Measurements from ENCODE around the gene RERE. TPM values are rescaled to one million over a fixed set of nuclear protein-coding genes. Genes with fewer than 3 reads are reported as not detected.
"Not testable (repeated sequence)": the region's sequence is repeated elsewhere in the genome, so short reads cannot be mapped to it uniquely, and the experiment has no call there.

RERE gene
- total RNA-seq, 4 donors from 2014 or later: 51.2 to 1,226 (median 253) TPM

GRCh38 chr1:8790987-8791386, 26.5 kb downstream of the RERE start:
- Histone ChIP-seq H3K4me1 (no peaks in the 10 kb centered on the region), H3K27me3 (no peaks in the 10 kb centered on the region), H3K36me3 (no peaks in the 10 kb centered on the region), H3K9me3 (no peaks in the 10 kb centered on the region), H3K27ac (no peak overlapping the region), H3K4me3 (no peak overlapping the region)
- DNase-seq: no peak
- no peak for TF ChIP-seq POLR2A (IDR thresholded peaks at IDR 0.05)
- TF ChIP-seq CTCF (IDR thresholded peaks at IDR 0.05): no peak
- intact Hi-C loops (cut with DNase I; ENCODE audit: low total_unique reads): no loop called here

- Histone ChIP-seq H3K4me3 (no peak overlapping the region), H3K36me3 (no peaks in the 10 kb centered on the region), H3K9me3 (no peaks in the 10 kb centered on the region), H3K27me3 (no peaks in the 10 kb centered on the region), H3K27ac (no peak overlapping the region), H3K4me1 (no peaks in the 10 kb centered on the region)
- TF ChIP-seq CTCF (IDR thresholded peaks at IDR 0.05) (no peak), POLR2A (IDR thresholded peaks at IDR 0.05) (no peak)
- intact Hi-C loops (cut with DNase I; ENCODE audit: low total_unique reads): no loop called here
- DNase-seq: no peak
Measured at GRCh38 chr1:8790478-8790877, 27.0 kb downstream of the RERE start.

- intact Hi-C loops (cut with DNase I; ENCODE audit: low total_unique reads): no loop called here
- Histone ChIP-seq H3K9me3 (no peaks in the 10 kb centered on the region), H3K4me3 (no peak overlapping the region), H3K27ac (no peak overlapping the region), H3K4me1 (no peaks in the 10 kb centered on the region), H3K27me3 (no peaks in the 10 kb centered on the region), H3K36me3 (no peaks in the 10 kb centered on the region)
- TF ChIP-seq POLR2A (IDR thresholded peaks at IDR 0.05) (no peak), CTCF (IDR thresholded peaks at IDR 0.05) (no peak)
- no peak for DNase-seq
Measured at GRCh38 chr1:8789314-8790214, 27.9 kb downstream of the RERE start.

GRCh38 chr1:8787218-8787617, 30.2 kb downstream of the RERE start:
- H3K27ac ChIP-seq: no peak overlapping the region
- no peak for TF ChIP-seq POLR2A (IDR thresholded peaks at IDR 0.05)
- no peak for TF ChIP-seq CTCF (IDR thresholded peaks at IDR 0.05)

GRCh38 chr1:8786204-8786603, 31.2 kb downstream of the RERE start:
- H3K9me3 ChIP-seq; intact Hi-C loops (cut with DNase I; ENCODE audit: low total_unique reads); H3K4me3 ChIP-seq; H3K36me3 ChIP-seq; H3K4me1 ChIP-seq; H3K27ac ChIP-seq; DNase-seq; H3K27me3 ChIP-seq: not testable (repeated sequence)

More at GRCh38 chr1:8787218-8787617, 30.2 kb downstream of the RERE start:
- no peaks in the 10 kb centered on the region for H3K36me3 ChIP-seq
- no peak overlapping the region for H3K4me3 ChIP-seq
- H3K9me3 ChIP-seq: no peaks in the 10 kb centered on the region
- DNase-seq: no peak
- intact Hi-C loops (cut with DNase I; ENCODE audit: low total_unique reads): no loop called here
- H3K27me3 ChIP-seq: no peaks in the 10 kb centered on the region
- H3K4me1 ChIP-seq: no peaks in the 10 kb centered on the region

Data from uterus (tissue), 4 donors.